ENCODE measurements around the gene RERE.

GRCh38 chr1:8512504-8512903 lies 304.9 kb downstream of the RERE start:
- TF ChIP-seq CTCF (IDR thresholded peaks at IDR 0.05; ENCODE audit: extremely low read depth in 1 of 2, insufficient read depth in 1 of 2, low read depth in 1 of 2, low read length in 2 of 2) (no peak), POLR2AphosphoS5 (IDR thresholded peaks at IDR 0.05; ENCODE audit: insufficient read depth, low read depth, low read length) (no peak), POLR2A (IDR thresholded peaks at IDR 0.05; ENCODE audit: low read depth, low read length) (no peak), FOS (IDR thresholded peaks at IDR 0.05; ENCODE audit: borderline replicate concordance, insufficient read depth, low read length) (no peak), MAX (IDR thresholded peaks at IDR 0.05; ENCODE audit: insufficient read depth, insufficient read length) (no peak), EZH2 (IDR thresholded peaks at IDR 0.05; ENCODE audit: borderline replicate concordance, low read depth, low read length, severe bottlenecking) (no peak), MYC (IDR thresholded peaks at IDR 0.05; ENCODE audit: low read depth, low read length) (no peak), JUN (IDR thresholded peaks at IDR 0.05; ENCODE audit: borderline replicate concordance, insufficient read depth, insufficient read length, low read depth) (no peak), GATA2 (IDR thresholded peaks at IDR 0.05; ENCODE audit: insufficient read depth, insufficient read length, low read depth, low read length) (no peak)
